Measurements from ENCODE around the gene RMND5B. TPM values are rescaled to one million over a fixed set of nuclear protein-coding genes. Genes with fewer than 3 reads are reported as not detected.

RMND5B gene
- total and polyA plus RNA-seq, 2 of the 13 experiments (the other 11 are each of a cell fraction or from before 2014, with no cell fraction given), result 18.6 to 20.4 TPM

- DNase-seq (ENCODE audit: low spot score) (no peak), ATAC-seq (no peak), FAIRE-seq (no peak)
- H3K4me3 ChIP-seq (replicated peaks in 1 of 3; ENCODE audit: insufficient read depth in 1 of 3, low read depth in 2 of 3, low read length in 3 of 3), result no peak overlapping the region
- H2AFZ ChIP-seq (ENCODE audit: low read length), result no peak overlapping the region
- BruUV-seq (replicated peaks), result no TSS peak
- intact Hi-C loops (cut with micrococcal nuclease; ENCODE audit: unreplicated experiment) (no loop called here), in situ Hi-C loops (cut with HindIII; ENCODE audit: extremely low pct_ligation_motif_present, low pct_unique_long_range_greater_than_20kb) (no loop called here)
- 36% methylated on average over 12 of the region's 18 CpGs for WGBS (ENCODE audit: low lambda C conversion rate)
- TF ChIP-seq ZNF564 (CRISPR knock-in tag; IDR thresholded peaks at IDR 0.05), result no peak
- TF ChIP-seq JUNB (CRISPR knock-in tag; IDR thresholded peaks at IDR 0.05; ENCODE audit: borderline replicate concordance), result no peak
- TF ChIP-seq, protein P1, sequence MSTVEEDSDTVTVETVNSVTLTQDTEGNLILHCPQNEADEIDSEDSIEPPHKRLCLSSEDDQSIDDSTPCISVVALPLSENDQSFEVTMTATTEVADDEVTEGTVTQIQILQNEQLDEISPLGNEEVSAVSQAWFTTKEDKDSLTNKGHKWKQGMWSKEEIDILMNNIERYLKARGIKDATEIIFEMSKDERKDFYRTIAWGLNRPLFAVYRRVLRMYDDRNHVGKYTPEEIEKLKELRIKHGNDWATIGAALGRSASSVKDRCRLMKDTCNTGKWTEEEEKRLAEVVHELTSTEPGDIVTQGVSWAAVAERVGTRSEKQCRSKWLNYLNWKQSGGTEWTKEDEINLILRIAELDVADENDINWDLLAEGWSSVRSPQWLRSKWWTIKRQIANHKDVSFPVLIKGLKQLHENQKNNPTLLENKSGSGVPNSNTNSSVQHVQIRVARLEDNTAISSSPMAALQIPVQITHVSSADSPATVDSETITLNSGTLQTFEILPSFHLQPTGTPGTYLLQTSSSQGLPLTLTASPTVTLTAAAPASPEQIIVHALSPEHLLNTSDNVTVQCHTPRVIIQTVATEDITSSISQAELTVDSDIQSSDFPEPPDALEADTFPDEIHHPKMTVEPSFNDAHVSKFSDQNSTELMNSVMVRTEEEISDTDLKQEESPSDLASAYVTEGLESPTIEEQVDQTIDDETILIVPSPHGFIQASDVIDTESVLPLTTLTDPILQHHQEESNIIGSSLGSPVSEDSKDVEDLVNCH (CRISPR knock-in tag; IDR thresholded peaks at IDR 0.05), result no peak
- no peak for TF ChIP-seq ZNF670 (CRISPR knock-in tag; IDR thresholded peaks at IDR 0.05; ENCODE audit: borderline replicate concordance)
- no peak for TF ChIP-seq CHD4 (IDR thresholded peaks at IDR 0.05; ENCODE audit: borderline replicate concordance, low read length)
- TF ChIP-seq MLLT10 (CRISPR knock-in tag; IDR thresholded peaks at IDR 0.05), result no peak
- TF ChIP-seq KDM4B (CRISPR knock-in tag; IDR thresholded peaks at IDR 0.05), result no peak
- TF ChIP-seq FOXM1 (CRISPR knock-in tag; IDR thresholded peaks at IDR 0.05), result no peak
- no peak for TF ChIP-seq ELF1 (CRISPR knock-in tag; IDR thresholded peaks at IDR 0.05)
- TF ChIP-seq ZNF33A (CRISPR knock-in tag; IDR thresholded peaks at IDR 0.05; ENCODE audit: borderline replicate concordance), result no peak
- TF ChIP-seq ETS1 (CRISPR knock-in tag; IDR thresholded peaks at IDR 0.05), result no peak
- no peak for TF ChIP-seq SRY (CRISPR knock-in tag; IDR thresholded peaks at IDR 0.05)
- no peak for TF ChIP-seq PATZ1 (CRISPR knock-in tag; IDR thresholded peaks at IDR 0.05)
- no peak for TF ChIP-seq ZNF180 (CRISPR knock-in tag; IDR thresholded peaks at IDR 0.05; ENCODE audit: borderline replicate concordance, low read depth)
- TF ChIP-seq, protein P2, sequence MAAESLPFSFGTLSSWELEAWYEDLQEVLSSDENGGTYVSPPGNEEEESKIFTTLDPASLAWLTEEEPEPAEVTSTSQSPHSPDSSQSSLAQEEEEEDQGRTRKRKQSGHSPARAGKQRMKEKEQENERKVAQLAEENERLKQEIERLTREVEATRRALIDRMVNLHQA (CRISPR knock-in tag; IDR thresholded peaks at IDR 0.05), result no peak
- H4K20me1 ChIP-seq (ENCODE audit: insufficient read depth, low read length), result no peaks in the 10 kb centered on the region
- CTCF ChIA-PET (ENCODE audit: low intra/inter-chr PET ratio, low total read pairs), result no interaction called here
- peaks cover 5% of the 10 kb centered on the region; the same call in 1 of the 2 replicates for H3K4me1 ChIP-seq (ENCODE audit: insufficient read depth, low read length)
- H3K4me2 ChIP-seq (ENCODE audit: low read depth, low read length), result no peak overlapping the region
- H3K9ac ChIP-seq (ENCODE audit: insufficient read depth, low read depth, low read length), result no peak overlapping the region
- no peaks in the 10 kb centered on the region for H3K9me3 ChIP-seq (ENCODE audit: low read length)
- POLR2A ChIA-PET, result no interaction called here
- H3K27me3 ChIP-seq (ENCODE audit: control insufficient read depth in 1 of 2, insufficient read depth in 2 of 2, low read length in 2 of 2), result peaks cover 7 to 31% of the 10 kb centered on the region in 2 experiments; a peak in 4 of 5 replicates
- H3K79me2 ChIP-seq (ENCODE audit: insufficient read depth, low read length), result no peaks in the 10 kb centered on the region
- no peaks in the 10 kb centered on the region for H3K36me3 ChIP-seq (replicated peaks in 1 of 2; ENCODE audit: control insufficient read depth in 1 of 2, insufficient read depth in 2 of 2, low read length in 2 of 2)
- no peak overlapping the region for H3K27ac ChIP-seq (ENCODE audit: extremely low read length, insufficient read depth, low read length)
These were observed 6.6 kb upstream of the RMND5B start for GRCh38 chr5:178123966-178124925.

All from HepG2 (cell line).